Measurements from ENCODE around the gene ITGA3.

DNA sequence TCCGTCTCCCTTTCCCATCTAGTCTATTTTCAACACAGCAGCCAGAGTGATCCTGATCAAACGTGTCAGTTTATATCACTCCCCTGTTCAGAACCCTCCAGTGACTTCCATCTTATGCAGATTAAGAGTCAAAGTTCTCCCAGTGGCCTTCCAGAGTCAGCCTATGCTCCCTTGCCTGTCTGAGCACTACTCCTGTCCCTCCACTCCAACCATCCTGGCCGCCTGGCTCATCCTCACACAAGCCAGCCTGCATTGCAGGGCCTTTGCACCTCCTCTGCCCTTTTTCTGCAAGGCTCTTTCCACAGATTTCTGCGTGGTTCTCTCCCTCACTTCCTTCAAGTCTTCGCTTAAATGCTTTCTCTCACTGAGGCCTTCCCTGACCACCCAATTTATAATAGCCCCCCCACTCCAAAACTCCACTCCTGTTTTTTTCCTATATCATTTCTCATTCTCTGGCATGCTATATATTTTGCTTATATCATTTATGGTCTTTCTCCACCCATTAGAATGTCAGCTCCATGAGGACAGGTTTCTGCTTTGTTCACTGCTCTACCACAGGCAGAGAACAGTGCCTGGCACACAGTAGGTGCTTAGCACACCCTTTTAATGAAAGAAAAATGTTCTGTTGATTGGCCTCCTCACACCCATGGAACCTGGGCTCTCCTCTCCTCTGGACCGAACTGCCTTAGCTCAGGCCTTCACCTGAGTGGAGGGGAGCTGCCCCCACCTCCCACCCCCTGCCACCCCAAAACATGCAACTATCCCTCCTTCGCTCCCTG lies 64.8 kb downstream of the ITGA3 start:
- TF ChIP-seq, protein P1, sequence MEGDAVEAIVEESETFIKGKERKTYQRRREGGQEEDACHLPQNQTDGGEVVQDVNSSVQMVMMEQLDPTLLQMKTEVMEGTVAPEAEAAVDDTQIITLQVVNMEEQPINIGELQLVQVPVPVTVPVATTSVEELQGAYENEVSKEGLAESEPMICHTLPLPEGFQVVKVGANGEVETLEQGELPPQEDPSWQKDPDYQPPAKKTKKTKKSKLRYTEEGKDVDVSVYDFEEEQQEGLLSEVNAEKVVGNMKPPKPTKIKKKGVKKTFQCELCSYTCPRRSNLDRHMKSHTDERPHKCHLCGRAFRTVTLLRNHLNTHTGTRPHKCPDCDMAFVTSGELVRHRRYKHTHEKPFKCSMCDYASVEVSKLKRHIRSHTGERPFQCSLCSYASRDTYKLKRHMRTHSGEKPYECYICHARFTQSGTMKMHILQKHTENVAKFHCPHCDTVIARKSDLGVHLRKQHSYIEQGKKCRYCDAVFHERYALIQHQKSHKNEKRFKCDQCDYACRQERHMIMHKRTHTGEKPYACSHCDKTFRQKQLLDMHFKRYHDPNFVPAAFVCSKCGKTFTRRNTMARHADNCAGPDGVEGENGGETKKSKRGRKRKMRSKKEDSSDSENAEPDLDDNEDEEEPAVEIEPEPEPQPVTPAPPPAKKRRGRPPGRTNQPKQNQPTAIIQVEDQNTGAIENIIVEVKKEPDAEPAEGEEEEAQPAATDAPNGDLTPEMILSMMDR (IDR thresholded peaks at IDR 0.05) = no peak
- TF ChIP-seq POLR2AphosphoS5 (IDR thresholded peaks at IDR 0.05; ENCODE audit: low read depth, low read length) (no peak), SIN3A (IDR thresholded peaks at IDR 0.05; ENCODE audit: borderline replicate concordance, low read depth, low read length) (no peak), RAD21 (IDR thresholded peaks at IDR 0.05; ENCODE audit: low read length) (no peak), RFX5 (IDR thresholded peaks at IDR 0.05; ENCODE audit: low read length) (no peak), SMC3 (IDR thresholded peaks at IDR 0.05; ENCODE audit: low read depth, low read length) (no peak), JUND (IDR thresholded peaks at IDR 0.05) (no peak)
- TF ChIP-seq, protein P2, sequence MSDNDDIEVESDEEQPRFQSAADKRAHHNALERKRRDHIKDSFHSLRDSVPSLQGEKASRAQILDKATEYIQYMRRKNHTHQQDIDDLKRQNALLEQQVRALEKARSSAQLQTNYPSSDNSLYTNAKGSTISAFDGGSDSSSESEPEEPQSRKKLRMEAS (IDR thresholded peaks at IDR 0.05; ENCODE audit: low read depth) = no peak
